ENCODE data around the gene LDLRAD2.

Gene LDLRAD2

DNA sequence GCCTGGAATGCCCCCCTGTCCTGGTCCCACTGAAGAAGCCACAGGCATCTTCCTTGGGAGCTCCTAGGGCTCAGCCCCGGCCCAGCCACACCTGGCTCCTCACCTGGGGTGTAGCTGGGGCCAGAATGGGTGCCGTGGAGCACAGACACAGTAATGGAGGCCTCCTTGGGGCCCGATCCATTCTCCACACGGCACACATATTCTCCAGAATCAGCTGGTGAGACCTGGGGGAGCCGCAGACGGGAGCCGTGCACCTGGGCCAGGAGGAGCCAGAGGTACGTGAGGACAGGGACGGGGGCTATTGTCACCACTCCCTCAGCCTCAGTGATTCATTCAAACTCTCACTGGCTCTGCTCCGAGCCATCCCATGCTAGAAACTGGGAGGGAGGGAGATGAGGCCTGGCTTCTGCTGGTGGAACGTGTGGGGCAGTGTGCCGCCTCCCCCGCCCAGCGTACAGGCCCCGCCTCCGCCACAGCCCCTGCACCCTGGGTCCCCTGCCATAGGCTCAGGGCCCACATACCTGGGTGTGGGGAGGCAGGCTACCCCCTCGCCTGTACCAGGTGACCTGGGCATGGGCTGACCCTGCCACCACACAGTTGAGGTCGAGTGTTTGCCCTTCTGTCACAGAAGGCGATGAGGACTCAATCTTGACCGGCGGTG, 42.2 kb downstream of the LDLRAD2 start:
- H3K27me3 ChIP-seq (ENCODE audit: insufficient read depth, poor library complexity, severe bottlenecking), result no peaks in the 10 kb centered on the region
- DNase-seq (ENCODE audit: low read depth in 1 of 2, low spot score in 1 of 2), result no peak
- TF ChIP-seq POLR2AphosphoS5 (IDR thresholded peaks at IDR 0.05; ENCODE audit: low read depth), result no peak
- no peak for TF ChIP-seq GABPA (IDR thresholded peaks at IDR 0.05; ENCODE audit: low read depth)
- TF ChIP-seq CTCF (IDR thresholded peaks at IDR 0.05; ENCODE audit: insufficient read depth, low read length), result no peak
- TF ChIP-seq SPI1 (IDR thresholded peaks at IDR 0.05; ENCODE audit: borderline replicate concordance, low read depth), result no peak
- TF ChIP-seq REST (IDR thresholded peaks at IDR 0.05; ENCODE audit: insufficient replicate concordance, low read depth), result no peak
- H3K4me3 ChIP-seq (replicated peaks; ENCODE audit: insufficient read depth, low read length), result no peak overlapping the region
- no peak overlapping the region for H3K27ac ChIP-seq (replicated peaks)

DNA sequence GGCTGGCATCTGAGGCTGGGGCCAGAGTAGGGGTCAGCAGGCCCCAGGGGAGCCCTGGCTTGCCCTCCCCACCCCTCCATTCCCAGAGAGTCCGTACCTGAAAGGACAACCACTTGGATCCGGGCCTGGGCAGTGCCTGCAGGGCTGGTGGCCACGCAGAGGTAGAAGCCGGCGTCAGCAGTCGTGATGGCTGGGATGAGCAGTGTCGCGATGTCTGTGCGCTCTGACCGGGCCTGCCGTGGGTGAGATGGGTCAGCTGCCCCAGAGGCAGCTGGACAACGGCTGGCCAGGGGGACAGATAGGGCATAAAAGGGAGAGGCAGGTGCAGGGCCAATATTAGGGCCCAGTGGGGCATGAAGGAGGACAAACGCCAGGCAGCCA, 42.7 kb downstream of the LDLRAD2 start:
- TF ChIP-seq REST (IDR thresholded peaks at IDR 0.05; ENCODE audit: insufficient replicate concordance, low read depth) (no peak), POLR2AphosphoS5 (IDR thresholded peaks at IDR 0.05; ENCODE audit: low read depth) (no peak), GABPA (IDR thresholded peaks at IDR 0.05; ENCODE audit: low read depth) (no peak), CTCF (IDR thresholded peaks at IDR 0.05; ENCODE audit: insufficient read depth, low read length) (no peak), SPI1 (IDR thresholded peaks at IDR 0.05; ENCODE audit: borderline replicate concordance, low read depth) (no peak)
- H3K4me3 ChIP-seq (replicated peaks; ENCODE audit: insufficient read depth, low read length), result no peak overlapping the region
- H3K27ac ChIP-seq (replicated peaks), result no peak overlapping the region
- DNase-seq (ENCODE audit: low read depth in 1 of 2, low spot score in 1 of 2), result no peak
- no peaks in the 10 kb centered on the region for H3K27me3 ChIP-seq (ENCODE audit: insufficient read depth, poor library complexity, severe bottlenecking)

GRCh38 chr1:21855257-21856096, 43.4 kb downstream of the LDLRAD2 start:
- no peak overlapping the region for H3K27ac ChIP-seq (replicated peaks)
- no peaks in the 10 kb centered on the region for H3K27me3 ChIP-seq (ENCODE audit: insufficient read depth, poor library complexity, severe bottlenecking)
- TF ChIP-seq GABPA (IDR thresholded peaks at IDR 0.05; ENCODE audit: low read depth) (no peak), SPI1 (IDR thresholded peaks at IDR 0.05; ENCODE audit: borderline replicate concordance, low read depth) (no peak), CTCF (IDR thresholded peaks at IDR 0.05; ENCODE audit: insufficient read depth, low read length) (no peak), POLR2AphosphoS5 (IDR thresholded peaks at IDR 0.05; ENCODE audit: low read depth) (no peak), REST (IDR thresholded peaks at IDR 0.05; ENCODE audit: insufficient replicate concordance, low read depth) (no peak)
- no peak overlapping the region for H3K4me3 ChIP-seq (replicated peaks; ENCODE audit: insufficient read depth, low read length)
- DNase-seq (ENCODE audit: low read depth in 1 of 2, low spot score in 1 of 2), result no peak
